Stimulated activated CD4-positive, alpha-beta T cell treated with anti-CD3 and anti-CD28 coated beads, Interleukin-4, amount 100 ng/mL, for 1 hour (primary cell): ENCODE results near the gene CSGALNACT2.
A peak's percentile ranks its signal among the peaks of the same experiment; 100 is the strongest.
"Not testable (repeated sequence)": the region's sequence is repeated elsewhere in the genome, so short reads cannot be mapped to it uniquely, and the experiment has no call there.

Source experiments
- DNase-seq: peaks from one replicate; pipeline ENCODE4 v3.0.0-alpha.2; 2020

The CSGALNACT2 gene, protein sequence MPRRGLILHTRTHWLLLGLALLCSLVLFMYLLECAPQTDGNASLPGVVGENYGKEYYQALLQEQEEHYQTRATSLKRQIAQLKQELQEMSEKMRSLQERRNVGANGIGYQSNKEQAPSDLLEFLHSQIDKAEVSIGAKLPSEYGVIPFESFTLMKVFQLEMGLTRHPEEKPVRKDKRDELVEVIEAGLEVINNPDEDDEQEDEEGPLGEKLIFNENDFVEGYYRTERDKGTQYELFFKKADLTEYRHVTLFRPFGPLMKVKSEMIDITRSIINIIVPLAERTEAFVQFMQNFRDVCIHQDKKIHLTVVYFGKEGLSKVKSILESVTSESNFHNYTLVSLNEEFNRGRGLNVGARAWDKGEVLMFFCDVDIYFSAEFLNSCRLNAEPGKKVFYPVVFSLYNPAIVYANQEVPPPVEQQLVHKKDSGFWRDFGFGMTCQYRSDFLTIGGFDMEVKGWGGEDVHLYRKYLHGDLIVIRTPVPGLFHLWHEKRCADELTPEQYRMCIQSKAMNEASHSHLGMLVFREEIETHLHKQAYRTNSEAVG

DNA sequence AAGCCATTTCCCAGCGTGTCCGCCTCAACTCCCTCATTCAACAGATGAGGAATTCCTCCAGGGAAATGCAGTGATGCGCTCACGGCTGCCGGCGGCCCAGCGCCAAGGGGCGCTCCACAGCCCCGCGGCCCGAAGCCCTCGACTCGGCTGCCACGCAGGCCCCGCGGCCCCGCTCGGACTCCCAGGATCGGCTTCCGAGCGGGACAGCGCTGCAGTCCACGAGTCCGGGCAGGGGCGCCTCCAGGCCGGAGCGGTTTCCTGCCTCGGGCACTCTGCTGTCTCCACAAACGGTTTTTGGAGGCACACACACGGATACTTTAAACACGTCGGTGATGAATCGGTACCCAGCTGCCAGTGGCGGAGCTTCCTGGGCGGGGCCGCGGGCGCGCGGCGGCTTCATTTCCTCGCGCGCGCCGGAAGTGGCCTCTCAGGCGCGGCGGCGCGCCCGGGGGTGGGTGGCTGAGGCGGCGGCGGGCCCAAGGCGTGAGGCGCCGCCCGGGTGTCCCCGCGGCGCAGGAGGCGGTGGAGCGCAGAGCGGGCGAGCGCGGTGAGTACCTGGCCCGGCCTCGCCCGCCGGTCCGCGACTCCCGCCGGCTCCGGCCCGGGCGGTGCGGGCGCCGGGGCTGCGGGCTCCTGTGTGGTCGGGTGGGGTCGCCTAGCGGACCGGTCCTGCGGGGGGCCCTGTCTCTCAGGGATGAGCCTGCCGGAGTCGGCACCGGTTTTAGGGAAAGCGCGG, at the start of gene CSGALNACT2:
Gene CSGALNACT2 (plus strand): TSS at position 425 of the 736 bp plus-strand sequence. CDS start 16,705 bp downstream, outside the sequence.
- DNase-seq = peak; percentile 90

DNA sequence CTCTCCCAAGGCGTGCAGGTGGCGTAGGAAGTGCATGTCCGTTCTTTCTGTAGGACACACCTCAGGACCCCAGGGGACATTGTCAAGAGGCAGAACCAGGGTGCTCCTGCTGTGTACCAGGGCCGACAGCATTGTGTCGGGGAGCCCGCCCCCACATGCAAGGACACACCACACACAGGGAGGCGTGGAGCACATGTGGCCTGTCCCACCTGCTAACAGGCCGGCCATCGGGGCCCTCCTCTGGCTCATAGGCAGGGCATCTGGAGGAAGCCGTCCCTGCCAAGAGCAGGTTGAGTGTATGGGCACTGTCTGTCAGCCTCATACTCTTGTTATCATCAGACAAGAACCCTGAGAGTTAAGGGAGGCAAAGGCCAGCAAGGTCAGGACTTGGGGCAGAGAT, 48.7 kb upstream of the CSGALNACT2 start:
- no peak for DNase-seq

DNA sequence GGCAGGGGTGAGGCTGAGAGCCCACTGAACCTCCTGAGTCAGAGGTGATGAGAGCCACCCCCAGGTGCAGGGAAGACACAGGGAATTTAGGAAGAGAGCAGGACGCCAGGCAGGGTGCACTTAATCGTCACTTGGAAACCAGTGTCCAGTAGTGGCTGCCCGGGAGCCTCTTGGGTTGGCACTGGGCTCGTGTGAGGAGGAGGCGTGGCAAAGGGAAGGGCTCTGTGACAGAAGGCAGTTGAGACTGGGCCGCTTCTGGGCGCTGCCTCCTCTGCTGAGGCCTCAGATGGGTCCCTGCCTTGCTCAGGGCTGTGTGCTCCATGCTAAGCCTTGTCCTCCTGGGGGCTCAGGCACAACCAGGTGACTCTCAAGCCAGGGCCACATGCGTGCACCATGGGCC, 48.1 kb upstream of the CSGALNACT2 start:
- no peak for DNase-seq

DNA sequence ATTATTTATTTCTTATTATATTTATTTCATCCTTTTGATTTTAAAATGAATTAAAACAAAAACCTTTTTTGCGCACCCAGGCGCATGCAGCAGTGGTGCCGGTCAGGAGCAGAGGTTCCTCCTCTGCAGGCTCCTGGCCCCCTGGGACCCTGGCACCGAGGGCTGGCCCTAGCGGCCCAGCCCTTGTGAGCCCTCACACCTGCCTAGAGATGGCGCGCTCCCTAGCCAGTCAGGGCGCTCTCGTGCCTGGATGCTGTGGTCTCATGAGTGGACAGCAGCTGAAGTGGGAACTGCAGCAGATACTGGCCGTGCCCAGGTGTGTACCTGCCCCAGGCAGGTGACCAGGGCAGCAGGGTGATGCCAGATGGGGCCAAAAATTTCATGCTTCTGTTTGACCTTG, 47.6 kb upstream of the CSGALNACT2 start:
- no peak for DNase-seq

DNA sequence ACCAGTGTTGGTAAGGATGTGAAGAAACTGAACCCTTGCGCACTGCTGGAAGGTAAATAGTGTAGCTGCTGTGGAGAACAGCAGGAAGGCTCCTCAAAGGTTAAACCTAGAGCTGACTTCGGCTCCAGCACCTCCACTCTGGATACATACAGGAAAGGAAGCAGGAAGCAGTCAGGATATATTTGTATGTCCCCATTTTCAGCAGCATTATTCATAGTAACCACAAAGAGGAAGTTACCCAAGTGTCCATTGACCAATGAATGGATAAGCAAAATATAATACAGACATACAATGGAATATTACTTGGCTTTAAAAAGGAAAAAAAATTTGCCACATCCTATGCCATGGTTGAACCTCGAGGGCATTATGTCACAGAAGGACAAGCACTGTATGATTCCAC, 46.4 kb upstream of the CSGALNACT2 start:
- no peak for DNase-seq

DNA sequence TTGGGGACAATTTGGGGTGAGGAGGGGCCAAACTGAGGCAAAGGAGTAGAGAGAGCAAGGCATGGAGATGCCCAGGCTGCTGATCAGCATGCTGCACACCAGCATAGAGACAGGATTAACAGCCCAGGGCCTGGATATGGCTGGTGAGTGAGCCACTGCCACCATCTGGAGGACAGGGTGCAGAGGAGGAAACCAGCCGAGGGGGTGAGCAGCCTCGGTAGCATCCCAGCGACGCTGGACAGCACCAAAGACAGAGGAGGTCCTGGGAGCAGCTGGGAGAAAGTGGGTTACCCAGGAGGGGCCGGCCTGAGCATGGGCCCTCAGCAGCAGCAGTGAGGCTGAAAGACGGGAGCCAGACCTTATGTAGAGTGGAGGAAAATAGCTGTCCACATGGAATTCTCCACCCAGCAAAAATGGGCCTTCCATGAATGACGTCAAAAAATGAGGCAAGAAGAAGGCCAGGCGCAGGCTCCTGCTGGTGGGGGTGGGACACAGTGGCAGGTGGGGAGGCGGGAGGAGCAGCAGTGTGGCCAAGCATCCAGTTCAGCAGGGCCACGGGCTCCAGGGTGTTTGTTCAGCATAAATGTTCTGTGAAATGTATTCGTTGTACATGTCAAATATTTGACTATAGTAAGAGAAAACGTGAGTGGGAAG, 44.7 kb upstream of the CSGALNACT2 start:
- no peak for DNase-seq

DNA sequence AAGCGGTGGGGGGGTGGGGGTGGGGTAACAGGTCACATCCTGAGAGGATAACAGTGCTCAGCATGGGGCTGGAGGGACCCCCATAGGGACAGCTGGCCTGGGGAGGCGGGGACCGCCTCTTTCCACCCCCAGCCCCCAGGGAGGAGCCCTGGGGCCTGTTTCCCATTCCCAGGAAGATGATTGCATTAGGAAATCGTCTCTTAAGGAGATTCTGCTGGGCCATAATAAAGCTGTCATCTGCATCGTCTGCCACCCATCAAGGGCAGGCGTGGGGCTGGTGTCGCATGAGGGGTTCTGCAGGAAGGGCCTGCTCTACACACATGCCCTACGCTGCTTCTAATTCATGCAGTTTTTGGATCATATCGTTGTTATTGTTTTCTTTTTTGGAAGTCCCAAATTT, 44.2 kb upstream of the CSGALNACT2 start:
- DNase-seq = no peak

DNA sequence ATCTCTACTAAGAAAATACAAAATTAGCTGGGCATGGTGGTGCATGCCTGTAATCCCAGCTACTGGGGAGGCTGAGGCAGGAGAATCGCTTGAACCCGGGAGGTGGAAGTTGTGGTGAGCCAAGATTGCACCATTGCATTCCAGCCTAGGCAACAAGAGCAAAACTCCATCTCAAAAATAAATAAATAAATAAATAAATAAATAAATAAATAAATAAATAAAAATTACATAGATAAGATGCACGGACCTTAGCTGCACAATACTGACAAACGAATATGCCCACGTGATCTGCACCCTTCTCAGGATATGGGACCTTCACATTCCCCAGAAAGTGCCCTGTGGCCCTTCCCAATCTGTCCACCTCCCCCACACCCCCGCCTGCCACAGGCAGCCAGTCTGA, 38.9 kb upstream of the CSGALNACT2 start:
- not testable (repeated sequence) for DNase-seq

DNA sequence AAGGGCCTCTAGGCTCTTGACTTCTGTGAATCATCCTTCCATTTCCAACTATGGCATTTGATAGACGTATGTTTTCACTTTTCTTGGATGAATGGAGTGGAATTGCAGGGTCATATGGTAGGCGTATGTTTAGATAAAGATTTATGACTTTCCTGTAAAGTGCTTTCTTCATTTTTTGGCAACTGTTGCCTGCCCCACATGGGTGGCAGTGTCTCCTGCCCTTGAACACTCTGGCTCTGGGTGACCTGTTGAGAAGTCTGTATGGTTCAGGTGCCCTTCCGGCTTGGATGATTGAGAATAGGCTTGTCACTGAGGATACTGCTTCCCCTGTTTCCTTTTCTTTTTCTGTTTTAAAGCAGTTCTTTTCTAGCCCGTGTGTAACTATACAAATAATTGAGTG, 38.3 kb upstream of the CSGALNACT2 start:
- no peak for DNase-seq

DNA sequence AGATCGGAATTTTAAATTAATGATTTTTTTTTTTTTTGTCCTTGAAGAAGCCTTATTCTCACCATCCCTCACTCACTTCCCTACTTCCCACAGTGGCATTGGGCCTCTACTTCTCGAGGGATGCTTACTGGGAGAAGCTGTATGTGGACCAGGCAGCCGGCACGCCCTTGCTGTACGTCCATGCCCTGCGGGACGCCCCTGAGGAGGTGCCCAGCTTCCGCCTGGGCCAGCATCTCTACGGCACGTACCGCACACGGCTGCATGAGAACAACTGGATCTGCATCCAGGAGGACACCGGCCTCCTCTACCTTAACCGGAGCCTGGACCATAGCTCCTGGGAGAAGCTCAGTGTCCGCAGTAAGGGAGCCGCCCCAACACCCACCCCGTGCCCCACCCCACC, 37.9 kb upstream of the CSGALNACT2 start:
- DNase-seq = no peak

DNA sequence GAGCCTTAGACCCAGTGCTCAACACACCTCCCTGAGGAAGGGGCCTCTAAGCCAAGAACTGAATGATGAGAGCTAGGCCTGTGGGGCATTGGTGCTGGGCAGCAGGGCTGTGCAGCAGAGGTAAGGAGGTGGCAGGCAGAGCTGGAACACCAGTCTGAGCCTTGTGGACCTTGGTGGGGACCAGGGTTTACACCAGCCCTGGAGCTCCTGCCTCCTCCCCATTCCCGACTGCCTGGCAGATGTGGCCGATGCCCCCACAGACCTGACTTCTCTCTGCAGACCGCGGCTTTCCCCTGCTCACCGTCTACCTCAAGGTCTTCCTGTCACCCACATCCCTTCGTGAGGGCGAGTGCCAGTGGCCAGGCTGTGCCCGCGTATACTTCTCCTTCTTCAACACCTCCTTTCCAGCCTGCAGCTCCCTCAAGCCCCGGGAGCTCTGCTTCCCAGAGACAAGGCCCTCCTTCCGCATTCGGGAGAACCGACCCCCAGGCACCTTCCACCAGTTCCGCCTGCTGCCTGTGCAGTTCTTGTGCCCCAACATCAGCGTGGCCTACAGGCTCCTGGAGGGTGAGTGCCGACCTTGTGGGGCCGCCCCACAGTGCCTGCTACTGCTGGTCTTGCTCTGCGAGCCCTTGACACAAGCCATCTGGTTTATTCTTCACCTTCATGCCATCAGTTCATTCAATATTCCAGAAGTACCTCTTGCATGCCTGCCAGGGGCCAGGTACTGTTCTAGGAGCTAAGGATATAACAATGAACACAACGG, 36.0 kb upstream of the CSGALNACT2 start:
- DNase-seq = no peak

DNA sequence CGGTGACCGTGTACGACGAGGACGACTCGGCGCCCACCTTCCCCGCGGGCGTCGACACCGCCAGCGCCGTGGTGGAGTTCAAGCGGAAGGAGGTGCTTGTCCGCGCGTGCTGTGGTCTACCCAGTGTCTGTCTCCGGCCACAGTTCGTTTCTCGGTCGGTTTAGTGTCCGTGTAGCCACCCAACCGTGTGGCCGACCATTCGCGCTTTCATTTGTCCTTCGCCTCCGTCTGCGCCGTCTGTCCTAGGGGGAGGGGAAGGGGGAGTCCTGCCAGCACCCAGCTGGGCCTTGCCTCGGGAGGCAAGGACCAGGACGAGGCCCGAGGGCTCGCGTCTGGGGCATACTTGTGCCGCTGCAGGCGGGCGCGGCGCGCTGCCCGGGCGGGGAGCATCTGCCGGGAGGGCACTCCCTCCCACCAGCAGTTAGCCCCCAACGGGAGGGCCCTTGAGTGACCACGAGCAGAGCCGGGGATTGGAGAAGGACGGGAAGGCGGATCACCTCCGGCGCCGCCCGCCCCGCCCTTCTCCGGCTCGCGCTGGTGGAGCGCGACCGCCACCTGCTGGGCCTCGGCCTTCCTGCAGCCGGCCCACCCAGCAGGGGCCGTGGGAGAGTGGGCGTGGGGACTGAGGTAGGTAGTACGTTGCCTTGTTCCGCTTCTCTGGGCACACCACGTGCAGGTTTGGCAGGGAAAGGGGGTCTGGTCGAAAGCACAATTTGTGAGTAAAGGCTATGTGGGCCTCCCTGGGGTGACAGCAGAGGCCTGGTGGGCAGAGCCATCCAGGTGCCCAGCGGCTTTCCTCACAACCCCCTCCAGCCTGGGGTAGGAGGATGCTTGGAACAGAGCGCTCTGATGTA, 32.9 kb upstream of the CSGALNACT2 start:
- DNase-seq = peak; percentile 81

DNA sequence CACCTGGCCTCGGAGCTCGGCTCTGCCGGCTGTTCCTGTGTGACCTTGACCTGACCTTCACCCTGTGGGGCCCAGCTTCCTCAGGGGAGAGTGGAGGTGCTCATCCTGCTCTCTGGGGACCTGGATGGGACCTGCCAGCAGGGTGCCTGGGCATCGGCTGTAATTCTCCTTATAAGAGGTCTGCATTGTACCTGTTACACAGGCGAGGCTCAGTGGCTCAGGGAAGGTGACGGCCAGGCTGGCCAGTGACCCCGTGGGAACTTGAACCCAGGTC, 32.4 kb upstream of the CSGALNACT2 start:
- no peak for DNase-seq

DNA sequence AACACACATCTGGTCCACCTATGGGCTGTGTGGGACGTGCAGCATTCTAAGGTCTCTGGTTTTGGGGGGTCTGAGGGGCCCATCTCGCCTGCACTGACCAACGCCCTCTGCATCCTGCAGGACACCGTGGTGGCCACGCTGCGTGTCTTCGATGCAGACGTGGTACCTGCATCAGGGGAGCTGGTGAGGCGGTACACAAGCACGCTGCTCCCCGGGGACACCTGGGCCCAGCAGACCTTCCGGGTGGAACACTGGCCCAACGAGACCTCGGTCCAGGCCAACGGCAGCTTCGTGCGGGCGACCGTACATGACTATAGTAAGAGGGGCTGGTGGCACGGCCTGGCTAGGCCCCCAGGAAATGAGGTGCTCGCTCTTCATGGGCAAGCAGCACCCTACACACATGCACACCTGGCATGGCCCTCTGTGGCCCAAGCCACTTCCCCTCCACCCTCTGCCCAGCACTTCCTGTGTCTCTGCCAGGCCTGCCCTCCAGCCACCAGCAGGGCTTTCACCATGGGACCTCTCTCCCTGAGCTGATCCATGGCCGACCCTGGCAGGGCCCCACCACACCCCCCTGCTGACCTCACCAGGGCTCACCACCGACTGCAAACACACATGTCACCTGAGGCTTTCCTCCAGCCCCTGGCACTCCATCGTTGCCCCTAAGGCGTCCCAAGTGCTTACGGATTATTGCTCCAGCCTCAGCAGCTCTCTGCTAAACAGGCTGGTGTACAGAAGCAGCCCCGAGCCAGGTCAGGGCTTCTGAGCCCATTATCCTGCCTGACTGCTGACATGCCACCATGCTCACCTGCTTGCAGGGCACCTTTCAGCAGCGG, 31.8 kb upstream of the CSGALNACT2 start:
- no peak for DNase-seq

DNA sequence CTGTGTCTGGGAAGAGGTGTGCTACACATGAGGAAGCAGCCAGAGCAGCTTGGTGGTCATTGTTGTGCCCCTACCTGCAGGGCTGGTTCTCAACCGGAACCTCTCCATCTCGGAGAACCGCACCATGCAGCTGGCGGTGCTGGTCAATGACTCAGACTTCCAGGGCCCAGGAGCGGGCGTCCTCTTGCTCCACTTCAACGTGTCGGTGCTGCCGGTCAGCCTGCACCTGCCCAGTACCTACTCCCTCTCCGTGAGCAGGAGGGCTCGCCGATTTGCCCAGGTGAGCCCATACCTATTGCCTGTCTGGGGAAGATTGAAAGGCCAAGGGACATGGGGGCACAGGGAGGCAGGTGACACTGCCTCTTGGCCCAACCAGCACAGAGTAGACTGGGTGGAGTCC, 29.3 kb upstream of the CSGALNACT2 start:
- no peak for DNase-seq

DNA sequence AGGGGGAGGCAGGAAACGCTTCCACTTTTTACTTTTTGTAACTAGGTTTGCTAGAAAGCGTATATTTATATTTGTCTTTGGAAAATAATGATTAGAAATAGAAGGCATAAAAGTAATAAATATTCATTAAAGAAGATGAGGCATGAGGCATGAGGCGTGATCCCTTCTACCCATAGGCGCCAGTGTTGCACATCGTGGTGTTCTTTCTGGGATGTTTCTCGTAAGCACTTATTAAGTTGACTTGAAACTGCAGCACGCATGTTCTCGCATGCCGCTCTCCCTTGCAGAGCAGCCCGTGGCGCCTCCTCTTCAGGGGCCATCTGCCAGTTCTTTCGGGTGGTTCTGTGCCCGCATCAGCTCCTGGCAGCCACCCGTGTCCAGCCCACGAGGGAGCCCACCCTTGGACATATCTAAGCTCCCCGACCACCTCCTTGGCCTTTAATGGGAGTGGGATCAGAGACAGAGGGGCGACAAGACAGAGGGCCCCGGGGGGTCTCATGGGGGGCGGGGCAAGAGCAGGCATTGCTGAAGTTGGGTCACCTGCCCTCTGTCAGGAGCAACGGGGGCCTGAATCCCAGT, 28.5 kb upstream of the CSGALNACT2 start:
- no peak for DNase-seq

DNA sequence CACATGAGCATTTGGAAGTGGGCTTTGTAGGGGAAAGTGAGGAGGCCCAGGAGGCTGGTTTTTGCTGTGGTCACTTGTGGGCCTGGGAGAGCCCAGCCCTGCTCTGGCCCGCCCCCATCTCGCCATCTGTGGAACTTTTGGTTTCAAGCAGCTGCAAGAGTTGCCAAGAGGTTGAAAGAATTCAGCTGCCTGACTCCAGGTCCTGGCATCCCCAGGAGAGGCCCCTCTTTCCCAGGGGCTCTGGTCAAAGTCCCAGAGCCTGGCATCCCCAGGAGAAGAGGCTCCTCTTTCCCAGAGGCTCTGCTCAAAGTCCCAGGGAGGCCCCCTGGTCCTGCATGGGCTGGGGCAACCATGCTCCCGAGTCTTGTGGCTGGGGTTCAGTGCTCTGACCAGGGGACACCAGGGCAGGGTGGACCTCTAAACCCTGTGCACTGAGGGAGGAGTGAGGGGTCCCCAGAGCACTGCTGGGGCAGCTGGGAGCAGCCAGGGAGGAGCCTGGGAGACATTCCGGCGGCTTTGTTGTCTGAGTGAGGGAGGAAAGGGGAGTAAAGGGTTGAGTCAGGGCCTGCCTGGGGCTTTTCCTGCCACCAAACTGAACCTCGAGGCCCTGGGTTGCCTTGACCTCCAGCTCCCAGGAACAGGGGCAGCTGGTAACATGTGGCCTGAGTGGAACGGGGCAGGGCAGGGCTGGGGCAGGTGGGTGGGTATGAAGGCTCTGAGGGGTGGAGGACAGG, 27.7 kb upstream of the CSGALNACT2 start:
- no peak for DNase-seq

DNA sequence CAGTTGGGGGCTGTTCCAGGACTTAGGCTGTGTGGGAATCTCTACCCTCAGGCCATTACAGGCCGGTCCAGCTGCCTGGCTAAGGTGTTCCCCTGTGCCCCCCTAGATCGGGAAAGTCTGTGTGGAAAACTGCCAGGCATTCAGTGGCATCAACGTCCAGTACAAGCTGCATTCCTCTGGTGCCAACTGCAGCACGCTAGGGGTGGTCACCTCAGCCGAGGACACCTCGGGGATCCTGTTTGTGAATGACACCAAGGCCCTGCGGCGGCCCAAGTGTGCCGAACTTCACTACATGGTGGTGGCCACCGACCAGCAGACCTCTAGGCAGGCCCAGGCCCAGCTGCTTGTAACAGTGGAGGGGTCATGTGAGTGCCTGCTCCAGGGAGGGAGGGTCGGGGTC, 27.1 kb upstream of the CSGALNACT2 start:
- no peak for DNase-seq

DNA sequence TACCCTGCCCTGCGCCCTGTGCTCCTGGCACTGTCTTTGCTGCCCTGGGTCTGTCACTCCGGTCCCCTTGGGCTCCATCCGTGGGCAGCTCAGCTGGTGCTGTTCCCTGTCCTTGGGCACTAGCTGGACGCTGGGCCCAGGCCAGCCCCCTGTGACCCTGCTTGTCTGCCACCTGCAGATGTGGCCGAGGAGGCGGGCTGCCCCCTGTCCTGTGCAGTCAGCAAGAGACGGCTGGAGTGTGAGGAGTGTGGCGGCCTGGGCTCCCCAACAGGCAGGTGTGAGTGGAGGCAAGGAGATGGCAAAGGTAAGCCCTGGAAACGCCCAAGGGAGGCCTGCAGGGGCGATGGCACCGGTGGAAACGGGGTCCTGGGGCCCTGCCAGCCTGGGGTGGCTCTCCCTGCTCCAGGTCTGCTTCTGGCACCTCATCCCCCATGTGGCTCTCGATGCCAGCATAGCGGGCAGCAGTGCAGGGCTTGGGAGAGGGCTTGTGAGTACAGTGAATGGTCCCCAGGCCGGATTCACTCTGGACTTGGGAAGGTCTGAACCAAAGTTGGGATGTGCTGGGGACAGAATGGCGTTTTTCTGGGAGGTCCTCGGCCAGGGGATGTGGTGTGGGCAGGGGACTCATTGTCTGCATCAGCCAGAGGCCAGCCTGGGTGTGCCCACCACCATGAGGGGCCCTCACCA, 26.2 kb upstream of the CSGALNACT2 start:
- no peak for DNase-seq
